ENCODE data around the gene TSPAN11.

The TSPAN11 gene

DNA sequence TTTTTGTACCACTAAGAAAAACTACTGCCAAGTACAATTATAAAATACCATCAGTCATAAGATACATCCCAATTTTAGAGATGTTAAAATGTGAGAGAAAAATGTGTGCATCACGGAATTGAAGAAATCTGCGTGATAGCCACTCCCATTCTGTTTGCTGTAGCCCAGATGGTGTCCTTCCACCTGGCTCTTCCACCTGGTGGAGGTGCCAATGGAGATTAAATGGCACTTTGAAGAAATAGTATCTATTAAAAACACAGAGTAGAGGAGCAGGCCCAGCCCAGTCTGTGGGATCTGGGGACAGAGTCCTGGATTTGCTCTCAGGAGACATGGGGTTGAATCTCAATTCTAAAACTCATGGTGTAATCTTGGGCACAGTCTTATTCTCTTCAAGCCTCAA, 35.5 kb downstream of the TSPAN11 start:
- DNase-seq: no peak

DNA sequence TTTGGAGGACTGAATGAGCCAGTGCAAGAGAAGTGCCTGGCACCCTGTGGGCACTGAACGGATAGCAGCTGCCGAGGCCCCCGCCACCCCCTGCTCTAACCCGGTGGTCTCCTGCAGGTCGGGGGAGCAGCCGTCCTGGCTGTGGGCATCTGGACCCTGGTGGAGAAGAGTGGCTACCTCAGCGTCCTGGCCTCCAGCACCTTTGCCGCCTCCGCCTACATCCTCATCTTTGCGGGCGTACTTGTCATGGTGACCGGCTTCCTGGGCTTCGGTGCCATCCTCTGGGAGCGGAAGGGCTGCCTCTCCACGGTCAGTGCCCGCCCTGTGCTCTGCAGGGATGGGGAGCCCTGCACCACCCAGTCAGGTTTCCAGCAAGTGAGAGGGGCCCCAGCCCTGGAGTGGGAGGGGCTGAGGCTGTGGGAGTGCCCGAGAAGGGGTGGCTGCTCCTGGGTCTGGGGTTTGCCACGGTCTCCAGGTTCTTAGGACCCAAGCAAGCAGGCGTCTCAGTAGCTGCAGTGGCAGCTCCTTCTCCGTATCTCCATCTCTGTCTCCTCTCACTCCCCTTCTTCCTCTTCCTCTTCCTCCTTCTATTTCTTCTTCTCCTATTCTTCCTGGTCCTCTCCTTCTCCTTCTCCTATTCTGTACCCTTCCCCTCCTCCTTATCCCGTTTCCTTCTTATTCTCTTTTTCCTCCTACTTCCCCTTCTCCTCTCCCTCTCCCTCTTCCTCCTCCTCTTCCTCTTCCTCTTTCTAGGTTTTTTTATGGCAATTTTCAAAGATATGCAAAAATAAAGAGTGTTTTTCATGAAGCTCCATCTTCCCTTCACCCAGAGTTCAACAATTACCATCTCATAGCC, 37.4 kb downstream of the TSPAN11 start:
- DNase-seq: no peak

DNA sequence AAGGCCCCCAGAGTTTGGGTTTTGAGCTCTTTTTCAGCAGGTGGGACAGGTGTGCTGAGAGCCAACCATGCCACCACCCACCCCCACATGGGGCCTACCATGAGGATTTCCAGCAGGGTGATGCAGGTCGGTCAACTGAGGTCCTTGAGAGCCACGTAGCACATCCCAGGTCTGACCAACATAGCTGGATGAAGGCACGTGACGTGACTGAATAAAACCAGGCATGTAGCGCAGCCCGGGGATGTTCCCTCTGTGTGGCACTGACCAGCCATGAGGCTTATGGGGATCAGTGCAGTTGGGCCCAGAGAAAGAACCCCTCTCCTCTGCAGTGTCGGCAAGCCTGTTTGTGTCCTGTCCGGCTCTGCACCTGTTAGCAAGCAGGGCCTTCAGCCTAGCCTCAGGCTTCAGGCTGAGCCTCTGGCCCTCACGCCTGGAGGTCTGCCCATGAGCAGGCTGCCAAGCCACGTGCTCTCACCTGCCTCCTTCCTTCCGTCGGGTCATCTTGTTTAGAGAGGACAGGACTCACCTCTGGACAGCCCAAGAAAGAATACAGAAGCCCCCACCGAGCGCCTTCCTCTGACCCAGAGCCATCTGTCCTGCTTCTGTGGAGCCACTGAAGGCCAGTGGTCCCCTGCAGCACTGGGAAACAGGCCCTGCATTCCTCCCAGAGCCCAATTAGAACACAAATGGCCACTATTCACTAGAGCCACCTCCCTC, 38.5 kb downstream of the TSPAN11 start:
- no peak for DNase-seq

DNA sequence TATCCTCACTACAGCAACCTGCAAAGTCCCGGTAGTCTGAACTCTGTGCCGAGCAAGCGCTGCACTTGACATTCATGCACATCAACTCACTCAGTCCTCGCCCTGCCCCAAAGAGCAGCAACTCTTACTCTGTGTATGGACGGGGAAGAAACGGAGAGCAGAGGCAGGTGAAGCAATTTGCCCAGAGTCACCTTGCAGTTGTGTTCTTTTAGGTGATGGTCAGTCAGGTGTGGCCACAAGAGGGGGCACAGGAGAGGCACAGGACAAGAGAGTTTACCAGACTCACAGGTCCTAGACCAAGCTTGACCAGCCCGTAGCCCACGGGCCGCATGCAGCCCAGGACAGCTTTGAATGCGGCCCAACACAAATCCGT, 39.1 kb downstream of the TSPAN11 start:
- no peak for DNase-seq

DNA sequence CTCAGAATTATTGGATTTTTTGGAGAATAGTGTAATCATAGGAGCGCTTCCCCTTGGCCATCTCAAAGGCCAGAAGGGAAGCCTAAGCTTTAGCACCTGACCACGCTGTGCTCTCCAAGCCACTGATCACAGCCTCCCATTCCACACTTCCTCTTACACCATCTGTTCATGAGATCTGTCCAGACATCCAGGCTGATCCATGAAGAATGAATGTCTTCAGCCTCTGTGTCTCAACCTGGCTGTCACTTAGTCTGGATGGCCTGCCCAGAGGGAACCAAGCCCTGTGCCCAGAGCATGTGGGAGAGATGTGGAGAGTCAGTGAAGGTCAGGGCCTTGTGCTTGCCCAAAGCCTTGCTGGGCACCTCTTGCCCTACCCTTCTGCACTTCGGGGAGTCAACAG, 40.5 kb downstream of the TSPAN11 start:
- DNase-seq: no peak

DNA sequence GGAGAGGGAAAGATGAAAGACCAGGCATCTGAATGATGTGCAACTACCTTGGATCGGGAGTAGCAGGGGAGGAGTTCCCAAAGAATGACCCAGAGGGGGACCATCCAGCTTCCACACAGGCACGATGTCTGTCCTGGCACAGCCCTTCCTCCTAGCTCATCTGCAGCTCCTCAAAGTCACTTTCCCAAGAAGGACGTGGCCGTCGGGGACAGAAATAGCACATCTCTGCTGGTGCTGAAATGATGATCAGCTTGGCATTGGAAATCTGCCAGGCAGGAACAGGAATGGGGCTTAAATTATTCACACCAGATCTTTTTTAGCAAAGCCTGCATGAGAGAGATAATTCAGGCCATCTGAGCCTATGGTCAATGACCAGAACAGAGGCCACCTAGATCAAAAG, 41.7 kb downstream of the TSPAN11 start:
- DNase-seq: no peak

DNA sequence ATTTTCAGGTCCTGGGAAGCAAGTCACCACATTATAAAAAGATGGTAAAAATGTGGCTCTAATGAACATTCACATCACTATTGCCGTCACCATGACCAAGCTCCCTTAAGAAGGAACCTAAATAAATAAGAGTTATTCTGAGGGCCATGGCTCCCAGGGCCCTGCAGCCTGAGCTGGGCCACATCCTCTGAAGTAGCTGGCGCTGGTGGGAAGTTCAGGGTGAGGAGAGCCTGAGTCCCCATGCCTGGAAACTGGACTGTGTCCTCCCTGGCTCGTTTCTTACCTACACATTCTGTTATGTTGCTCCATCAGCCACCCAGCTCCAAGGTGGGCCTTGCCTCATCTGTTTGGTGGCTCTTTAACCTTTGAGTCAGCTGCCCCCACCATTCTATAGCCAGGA, 42.5 kb downstream of the TSPAN11 start:
- DNase-seq: no peak

DNA sequence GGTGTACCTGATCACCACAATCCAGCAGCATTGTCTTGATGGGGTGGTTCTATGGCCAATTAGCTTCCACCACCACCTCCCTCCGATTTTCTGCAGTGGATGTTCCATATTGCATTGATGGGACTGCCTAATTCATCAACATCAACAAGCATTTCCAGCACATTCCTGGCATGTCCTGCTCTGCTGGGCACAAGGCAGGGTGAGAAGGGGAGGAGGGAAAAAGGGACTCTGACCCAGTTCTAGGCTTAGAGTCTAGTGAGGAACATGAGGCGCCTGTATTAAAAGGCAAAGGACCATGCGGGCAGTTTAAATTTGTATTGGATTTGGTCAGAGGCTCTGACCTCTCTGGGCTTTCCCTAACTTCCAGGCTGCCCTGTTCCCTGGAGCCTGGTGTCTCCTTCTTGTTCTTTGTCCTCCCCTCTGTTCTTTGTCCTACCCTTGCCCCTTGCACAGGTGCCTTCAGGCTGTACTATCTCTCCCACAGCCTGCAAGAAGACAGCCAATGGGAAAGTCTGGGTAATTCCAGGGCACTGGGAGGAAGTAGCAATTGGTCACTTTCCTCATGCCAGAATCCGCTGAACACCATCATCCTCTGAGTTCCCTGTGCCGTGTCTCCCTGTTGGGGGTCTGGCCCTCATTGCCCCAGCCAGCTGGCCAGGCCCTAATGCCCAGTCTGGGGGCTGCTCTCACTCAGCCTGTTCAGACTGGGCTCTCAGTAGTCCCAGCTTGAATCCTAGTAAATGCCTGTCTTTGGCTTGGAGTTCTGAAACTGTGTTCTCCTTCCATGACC, 43.3 kb downstream of the TSPAN11 start:
- DNase-seq: no peak

DNA sequence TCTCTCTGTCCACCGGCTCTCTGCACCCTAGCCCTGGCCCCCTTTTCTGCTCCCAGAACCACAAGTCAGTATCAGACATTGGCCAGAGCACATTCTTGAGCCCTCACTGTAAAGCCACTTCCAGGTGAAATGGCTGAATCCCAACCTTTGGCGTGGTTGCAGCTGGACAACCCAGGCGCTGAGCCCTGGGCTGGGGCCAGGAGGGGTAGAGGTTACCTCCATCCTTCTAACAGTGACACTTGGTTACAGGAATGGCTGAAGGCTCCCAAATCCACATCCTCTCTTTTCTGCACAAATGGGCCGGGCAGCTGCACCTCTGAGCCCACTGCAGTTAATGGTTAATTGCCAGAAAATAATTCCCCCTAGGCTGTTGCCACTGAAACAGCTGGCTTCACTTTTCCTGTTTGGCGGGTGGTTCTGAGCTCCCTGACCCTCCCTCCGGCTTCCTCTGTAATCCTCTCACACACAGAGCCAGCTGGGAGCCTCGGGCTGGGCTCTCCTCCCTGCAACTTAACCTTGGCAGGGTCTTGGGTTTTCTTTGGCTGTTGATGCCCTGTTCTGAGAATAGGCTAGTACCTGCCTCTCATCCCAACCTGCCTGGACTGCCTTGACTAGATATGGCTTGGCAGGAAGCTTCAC, 44.1 kb downstream of the TSPAN11 start:
- DNase-seq: no peak

DNA sequence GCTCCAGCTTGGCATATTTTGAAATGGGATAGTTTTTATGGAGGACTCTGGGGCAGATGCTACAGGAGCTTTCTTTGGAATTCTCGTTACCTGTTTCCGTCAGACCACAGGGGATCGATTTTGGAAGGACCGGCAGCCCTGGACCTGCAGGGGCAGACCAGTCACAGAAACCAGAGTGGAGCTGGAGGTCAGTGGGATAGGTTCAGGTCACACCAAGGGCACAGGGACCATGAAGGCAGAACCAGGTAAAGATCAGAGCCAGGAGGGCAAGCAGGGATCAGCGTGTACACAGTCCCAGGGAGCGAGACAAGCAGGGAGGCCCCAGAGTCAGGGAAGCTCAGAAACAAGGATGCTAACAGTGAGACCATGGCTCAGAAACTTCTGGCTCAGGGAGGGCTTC, 45.5 kb downstream of the TSPAN11 start:
- no peak for DNase-seq

DNA sequence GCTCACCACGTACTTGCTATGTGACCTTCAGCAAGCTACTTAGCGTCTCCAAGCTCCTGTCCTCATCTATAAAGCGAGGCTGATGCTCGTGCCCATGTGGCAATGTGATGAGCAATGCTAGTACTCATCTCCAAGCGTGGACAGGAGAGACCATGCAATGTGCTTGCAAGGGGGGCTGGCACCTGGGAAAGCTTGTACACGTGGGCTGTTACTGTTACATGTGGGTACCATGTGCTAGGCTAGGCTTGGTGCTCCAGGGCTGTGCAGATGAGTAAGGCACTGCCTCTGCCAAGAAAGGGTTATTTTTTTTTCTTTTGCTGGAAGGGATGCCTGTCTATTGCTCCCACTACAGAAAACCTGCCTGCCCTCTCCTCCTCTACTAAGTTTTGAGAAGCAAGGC, 46.6 kb downstream of the TSPAN11 start:
- DNase-seq: no peak

DNA sequence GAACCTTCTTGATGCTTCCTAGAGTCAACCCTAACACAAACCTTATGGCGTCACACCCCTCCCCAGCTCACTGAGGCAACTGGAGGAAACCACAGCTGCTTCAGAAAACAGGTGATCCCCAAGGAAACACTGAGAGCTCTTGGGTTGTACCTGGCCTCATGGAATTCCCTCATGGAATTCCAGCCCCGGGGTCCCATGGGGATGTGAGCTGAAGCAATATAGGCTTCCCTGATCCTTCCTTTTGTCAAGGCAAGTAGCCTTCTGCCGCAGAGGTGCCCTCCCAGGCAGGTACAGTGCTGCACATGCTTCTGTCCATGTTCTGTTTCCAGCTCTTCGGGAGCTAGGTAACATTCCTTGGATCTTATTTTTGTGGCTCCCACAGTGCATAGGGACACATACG, 47.3 kb downstream of the TSPAN11 start:
- no peak for DNase-seq

DNA sequence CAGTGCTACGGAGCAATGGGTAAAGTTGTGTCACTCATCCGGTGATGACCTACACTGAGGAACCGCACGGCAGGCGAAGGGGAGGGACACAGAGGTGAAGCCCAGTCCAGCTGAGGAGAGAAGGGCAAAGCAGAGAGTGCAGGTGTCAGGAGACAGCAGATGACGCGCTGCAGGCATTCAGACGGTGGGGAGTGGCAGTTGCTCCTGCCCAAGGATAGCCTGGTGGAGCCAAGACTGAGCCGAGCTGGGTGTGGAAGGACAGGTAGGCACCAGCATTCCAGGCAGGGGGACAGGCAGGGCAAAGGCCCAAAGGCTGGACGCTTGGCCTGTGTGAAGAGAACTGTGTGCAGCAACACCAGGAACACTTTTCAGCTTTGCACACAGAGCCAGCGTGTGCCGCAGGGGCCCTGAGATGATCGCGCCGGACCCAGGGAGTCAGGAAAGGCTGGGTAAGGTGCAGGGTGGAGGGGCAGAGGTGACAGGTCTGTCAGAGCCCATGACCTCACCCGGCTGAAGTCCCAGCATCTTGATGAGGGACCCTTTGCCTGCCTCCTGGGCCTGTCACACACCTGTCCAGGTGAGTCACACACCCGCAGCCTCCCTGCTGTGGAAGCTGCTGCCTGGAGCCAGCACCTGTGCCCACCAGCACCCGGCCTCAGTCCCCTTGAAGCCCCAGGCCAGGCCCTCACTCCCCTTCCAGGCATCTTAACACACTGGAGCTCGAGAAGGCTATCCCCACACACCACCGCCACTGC, 48.4 kb downstream of the TSPAN11 start:
- no peak for DNase-seq

DNA sequence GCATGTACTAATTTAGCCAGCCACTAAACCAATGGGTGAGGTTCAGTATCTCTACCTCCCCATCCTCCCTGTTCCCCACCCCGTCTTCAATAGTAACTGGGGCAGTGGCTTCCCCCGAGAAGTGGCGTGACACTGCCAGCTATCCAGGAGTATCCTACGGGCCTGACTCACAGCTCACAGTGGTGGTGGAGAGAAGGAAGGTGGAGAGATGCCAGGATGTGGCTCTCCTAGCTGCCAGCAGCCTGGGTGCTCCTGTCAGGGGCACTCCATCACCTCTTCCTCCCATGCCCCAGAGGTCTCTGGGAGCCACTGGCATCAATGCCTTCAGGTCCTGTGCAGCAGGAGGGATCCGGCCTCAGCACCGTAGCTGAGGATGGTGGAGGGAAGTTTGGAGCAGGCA, 49.0 kb downstream of the TSPAN11 start:
- DNase-seq: no peak

DNA sequence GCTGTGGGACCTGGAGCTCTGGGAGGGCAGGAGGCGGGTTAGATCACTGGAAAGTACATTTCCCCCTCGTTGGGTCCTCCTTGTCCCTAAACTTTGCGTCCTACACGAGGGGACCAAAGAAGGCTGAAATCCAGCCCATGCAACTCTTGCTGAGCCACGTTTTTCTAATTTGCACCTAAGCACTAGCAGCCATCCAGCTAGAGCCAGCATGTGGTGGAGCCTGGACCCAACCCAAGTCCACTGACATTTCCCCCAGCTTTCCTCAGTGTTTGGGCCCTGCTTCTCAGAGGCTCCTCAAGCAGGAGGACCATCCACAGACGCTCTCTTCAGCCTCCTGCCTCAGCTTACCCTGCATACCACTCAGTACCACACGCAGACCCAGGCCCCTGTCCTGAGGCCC, 49.7 kb downstream of the TSPAN11 start:
- DNase-seq: no peak

DNA sequence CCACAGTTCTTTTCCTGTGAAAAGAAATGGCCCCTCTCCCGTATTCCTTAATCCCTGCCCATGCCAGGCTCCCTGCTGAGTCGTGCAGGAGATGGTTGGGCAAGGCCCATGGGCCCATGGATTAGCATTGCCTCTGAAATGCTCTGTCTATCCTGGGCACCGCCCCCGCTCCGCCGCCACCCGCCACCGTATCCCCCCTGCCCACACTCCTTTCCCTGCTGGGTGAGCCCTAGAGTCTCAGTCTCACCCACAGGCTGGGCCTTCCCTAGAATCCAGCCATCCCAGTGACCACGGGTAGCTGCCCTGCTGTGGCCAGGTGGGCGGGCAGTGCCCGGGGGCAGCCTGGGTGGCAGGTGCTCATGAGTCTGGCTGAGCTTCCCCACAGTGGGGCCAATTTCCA, 50.6 kb downstream of the TSPAN11 start:
- DNase-seq: no peak

DNA sequence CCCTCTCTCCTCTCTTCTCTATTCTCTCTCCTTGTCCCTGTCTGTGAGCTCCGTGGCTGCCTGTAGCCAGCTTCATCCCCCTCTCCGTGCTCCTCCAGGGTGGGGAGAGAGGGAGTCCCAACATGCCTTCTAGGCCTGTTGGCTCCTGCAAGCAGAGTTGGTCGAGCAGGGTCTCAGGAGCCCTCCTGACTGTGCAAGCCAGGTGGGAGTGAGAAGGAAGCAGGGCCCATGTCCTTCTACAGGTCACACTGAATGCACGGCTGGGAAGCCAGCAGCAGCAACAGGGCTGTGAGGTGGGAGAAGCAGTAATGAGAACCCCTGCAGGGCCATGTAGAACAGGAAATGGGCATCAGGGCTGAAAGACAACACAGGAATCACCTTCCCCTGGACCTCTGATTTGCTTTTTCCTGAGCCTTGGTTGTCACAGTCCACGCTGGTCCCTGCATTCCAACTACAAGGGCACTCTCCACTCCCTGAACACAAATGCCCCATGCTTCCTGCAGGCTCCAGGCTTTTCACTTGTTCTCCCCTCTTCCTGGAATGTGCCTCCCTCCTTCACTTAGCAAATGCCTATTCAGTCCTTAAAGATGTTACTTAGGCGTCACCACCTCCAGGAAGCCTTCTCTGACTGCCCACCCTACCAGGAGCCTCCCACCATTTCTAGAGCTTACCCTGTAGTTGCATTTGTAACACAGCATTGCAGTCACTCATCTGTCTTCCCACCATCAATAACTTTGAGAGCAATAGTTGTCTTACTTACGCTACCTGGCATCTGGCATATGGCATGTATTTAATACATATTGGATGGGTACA, 51.2 kb downstream of the TSPAN11 start:
- DNase-seq: no peak

DNA sequence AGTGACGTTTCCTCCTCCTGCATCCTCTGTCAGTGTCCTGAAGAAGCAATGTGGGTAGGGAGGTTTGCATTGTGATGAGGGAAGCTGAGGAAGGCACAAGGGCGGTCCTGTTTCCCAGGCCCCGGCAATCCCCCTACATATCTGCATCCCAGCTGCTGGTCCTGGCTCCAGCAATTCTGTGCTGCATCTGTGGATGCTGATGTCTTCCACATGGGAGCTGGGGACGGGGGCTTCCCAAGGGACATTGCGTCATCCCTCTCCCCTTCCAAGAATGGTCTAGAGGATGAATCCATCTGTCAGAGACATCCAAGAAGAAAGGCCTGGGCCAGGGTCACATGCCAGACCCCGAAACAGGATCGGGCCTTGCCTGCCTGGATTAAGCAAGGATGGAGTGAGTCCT, 52.1 kb downstream of the TSPAN11 start:
- DNase-seq: no peak

DNA sequence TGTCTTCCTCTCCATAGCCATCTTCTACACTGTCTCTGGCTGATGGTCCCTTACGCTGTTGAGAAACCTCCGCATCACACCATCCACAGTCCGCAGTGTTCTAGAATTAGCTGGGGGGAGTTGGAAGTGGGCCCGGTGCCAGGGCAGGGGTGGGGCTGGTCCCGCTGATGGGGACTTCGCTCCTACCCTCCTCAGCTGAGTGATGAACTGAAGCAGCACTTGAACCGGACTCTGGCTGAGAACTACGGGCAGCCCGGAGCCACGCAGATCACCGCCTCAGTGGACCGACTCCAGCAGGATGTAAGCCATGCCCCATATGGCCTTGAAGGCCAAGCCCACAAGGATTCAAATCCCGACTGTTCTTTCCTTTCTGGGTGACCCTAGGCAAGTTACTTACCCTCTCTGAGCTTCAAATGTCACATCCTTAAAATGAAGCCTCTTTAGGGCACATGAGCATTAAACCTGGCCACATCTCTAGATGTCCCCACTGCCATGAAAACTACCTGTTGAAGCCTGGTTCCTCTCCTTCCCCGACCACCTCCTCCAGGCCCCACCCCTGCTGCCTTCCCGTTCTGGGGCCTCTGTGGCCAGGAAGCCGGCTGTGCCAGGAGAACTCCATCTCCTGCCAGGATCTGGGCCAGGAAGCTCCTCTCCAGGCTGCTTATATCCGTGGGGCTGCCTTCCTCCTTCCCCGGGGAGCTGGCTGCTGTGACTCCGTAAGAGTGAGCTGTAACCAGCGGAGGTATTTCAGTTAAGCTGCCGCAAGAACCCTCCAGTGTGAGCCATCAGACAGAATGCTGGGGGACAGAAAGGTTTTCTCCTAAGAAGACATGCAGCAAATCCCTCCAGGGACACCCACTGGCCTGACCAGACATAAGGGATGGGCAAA, 53.1 kb downstream of the TSPAN11 start:
- DNase-seq: no peak

DNA sequence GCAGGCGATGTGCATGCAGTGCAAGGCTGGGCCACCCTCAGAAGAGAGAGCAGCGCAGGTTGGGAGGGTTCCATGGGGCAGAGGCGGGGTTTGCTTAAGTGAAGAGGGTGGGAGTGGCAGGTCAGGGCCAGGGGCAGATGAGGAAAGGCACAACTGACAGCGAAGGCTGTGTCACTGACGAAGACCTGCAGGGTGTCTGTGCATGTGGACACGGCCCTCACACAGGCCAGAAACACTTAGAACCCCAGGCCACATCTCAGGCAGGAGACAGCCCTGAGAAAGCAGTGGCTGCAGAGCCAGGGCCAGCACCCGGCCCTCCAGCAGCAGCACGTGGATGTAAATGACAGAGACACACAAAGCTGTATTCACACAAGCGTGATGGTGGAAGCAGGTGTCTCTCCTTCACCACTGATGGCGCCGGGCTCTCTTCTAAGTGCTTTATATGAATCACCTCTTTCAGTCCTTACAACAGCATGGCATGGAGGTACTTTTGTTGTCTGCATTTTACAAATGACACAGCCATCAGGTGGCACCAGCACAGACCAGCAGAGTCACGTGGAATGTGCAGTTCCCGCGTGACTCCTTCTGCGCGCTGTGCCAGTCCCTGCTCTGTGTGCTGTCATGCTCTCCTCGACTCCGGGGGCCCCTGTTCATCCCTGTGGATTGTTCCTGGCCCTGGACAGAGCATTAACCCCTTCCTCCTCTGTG, 54.6 kb downstream of the TSPAN11 start:
- DNase-seq: no peak
